HFFc6 (cell line): Measurements from ENCODE around the gene CNOT10. TPM values are rescaled to one million over a fixed set of nuclear protein-coding genes. Genes with fewer than 3 reads are reported as not detected.
"Not testable (repeated sequence)": the region's sequence is repeated elsewhere in the genome, so short reads cannot be mapped to it uniquely, and the experiment has no call there.

Experiments
- DNase-seq: peaks from one replicate; pipeline ENCODE4 v3.0.0-alpha.2; 2018
- H3K27ac Mint-ChIP-seq: 2 replicates; pipeline ENCODE4 v1.8.0; 2020; ENCODE audit warnings: mild to moderate bottlenecking, mixed read lengths
- H3K27me3 Mint-ChIP-seq: 2 replicates; pipeline ENCODE4 v1.8.0; 2021; ENCODE audit warnings: mild to moderate bottlenecking, moderate library complexity, mixed read lengths; ENCODE audit not compliant: insufficient read depth
- H3K36me3 Mint-ChIP-seq: 2 replicates; pipeline ENCODE4 v1.8.0; 2021; ENCODE audit warnings: low read depth, mixed read lengths
- H3K4me1 Mint-ChIP-seq: 2 replicates; pipeline ENCODE4 v1.8.0; 2020; ENCODE audit warnings: low read depth, mixed read lengths
- H3K4me3 Mint-ChIP-seq: 2 replicates; pipeline ENCODE4 v1.8.0; 2020; ENCODE audit warnings: mild to moderate bottlenecking, moderate library complexity, mixed read lengths
- H3K9me3 Mint-ChIP-seq: 2 replicates; pipeline ENCODE4 v1.8.0; 2020; ENCODE audit warnings: mild to moderate bottlenecking, mixed read lengths
- CTCF ChIP-seq: fragments of 200-600 bp; sonication (generic); IDR thresholded peaks from 2 replicates; pipeline ENCODE4 v1.5.0; 2021; ENCODE audit warnings: antibody characterized with exemption, mild to moderate bottlenecking
- total RNA-seq, 6 experiments: library from RNA; stranded (reverse); fragmentation: NEBNext Ultra II Directional; extraction: Animal tissue kit (Norgen Biotek cat#: 25700); gene quantifications; 2 replicates in 1 of 6; 3 replicates in 5 of 6; pipeline ENCODE4 v1.2.3, GENCODE V29; 2021

The CNOT10 gene
- total RNA-seq, 6 experiments from 2014 or later = 16.2 to 23.0 (median 20.0) TPM

GRCh38 chr3:32664630-32665075 lies 20.3 kb upstream of the CNOT10 start:
- H3K4me3 Mint-ChIP-seq, H3K27me3 Mint-ChIP-seq, H3K9me3 Mint-ChIP-seq, H3K36me3 Mint-ChIP-seq, H3K4me1 Mint-ChIP-seq, H3K27ac Mint-ChIP-seq: not testable (repeated sequence)
- TF ChIP-seq CTCF = peak; percentile 86
- DNase-seq = peak; percentile 59

GRCh38 chr3:32667072-32667582 lies 17.9 kb upstream of the CNOT10 start:
- Mint-ChIP-seq H3K4me3 (no peak overlapping the region), H3K9me3 (no peaks in the 10 kb centered on the region), H3K27me3 (peaks cover 9% of the 10 kb centered on the region), H3K4me1 (no peaks in the 10 kb centered on the region), H3K36me3 (no peaks in the 10 kb centered on the region), H3K27ac (no peak overlapping the region)
- TF ChIP-seq CTCF = no peak
- DNase-seq = no peak

GRCh38 chr3:32669226-32669625 lies 15.8 kb upstream of the CNOT10 start:
- not testable (repeated sequence) for DNase-seq, H3K36me3 Mint-ChIP-seq, H3K9me3 Mint-ChIP-seq, H3K4me3 Mint-ChIP-seq, H3K4me1 Mint-ChIP-seq, H3K27ac Mint-ChIP-seq
- H3K27me3 Mint-ChIP-seq = peaks cover 13% of the 10 kb centered on the region

GRCh38 chr3:32673730-32674129 lies 11.3 kb upstream of the CNOT10 start:
- not testable (repeated sequence) for H3K9me3 Mint-ChIP-seq, H3K4me3 Mint-ChIP-seq, H3K4me1 Mint-ChIP-seq, H3K27ac Mint-ChIP-seq, DNase-seq, H3K36me3 Mint-ChIP-seq
- H3K27me3 Mint-ChIP-seq = peaks cover 27% of the 10 kb centered on the region

GRCh38 chr3:32675164-32675563 lies 9.8 kb upstream of the CNOT10 start:
- Mint-ChIP-seq H3K4me3 (no peak overlapping the region), H3K4me1 (no peaks in the 10 kb centered on the region), H3K9me3 (peaks cover 5% of the 10 kb centered on the region; the same call in 1 of the 2 replicates), H3K27me3 (peaks cover 35% of the 10 kb centered on the region), H3K36me3 (no peaks in the 10 kb centered on the region), H3K27ac (no peak overlapping the region)
- no peak for TF ChIP-seq CTCF
- no peak for DNase-seq

- no peak for TF ChIP-seq CTCF
- Mint-ChIP-seq H3K4me1 (no peaks in the 10 kb centered on the region), H3K27me3 (peaks cover 32% of the 10 kb centered on the region), H3K27ac (no peak overlapping the region), H3K36me3 (no peaks in the 10 kb centered on the region), H3K4me3 (no peak overlapping the region), H3K9me3 (peaks cover 5% of the 10 kb centered on the region; the same call in 1 of the 2 replicates)
- no peak for DNase-seq
Observed at GRCh38 chr3:32675650-32676049, 9.3 kb upstream of the CNOT10 start.

GRCh38 chr3:32681811-32682210 lies 3.2 kb upstream of the CNOT10 start:
- Mint-ChIP-seq H3K9me3 (no peaks in the 10 kb centered on the region), H3K4me1 (peaks cover 21% of the 10 kb centered on the region), H3K27me3 (peaks cover 20% of the 10 kb centered on the region), H3K27ac (no peak overlapping the region), H3K4me3 (no peak overlapping the region), H3K36me3 (no peaks in the 10 kb centered on the region)
- DNase-seq = no peak
- TF ChIP-seq CTCF = no peak
